ENCODE data around the gene AOC2. TPM values are rescaled to one million over a fixed set of nuclear protein-coding genes. Genes with fewer than 3 reads are reported as not detected.

AOC2 gene
- total and polyA plus RNA-seq, 2 of the 13 experiments (the other 11 are each of a cell fraction or from before 2014, with no cell fraction given): 1.2 to 3.3 TPM

GRCh38 chr17:42803074-42803883 is 41.1 kb upstream of the AOC2 start (continued):
- TF ChIP-seq AHDC1 (CRISPR knock-in tag; IDR thresholded peaks at IDR 0.05; ENCODE audit: borderline replicate concordance) (no peak), ERF (CRISPR knock-in tag; IDR thresholded peaks at IDR 0.05) (no peak), ZBTB37 (CRISPR knock-in tag; IDR thresholded peaks at IDR 0.05) (peak; percentile 92), XRCC5 (optimal IDR thresholded peaks at IDR 0.05; ENCODE audit: low read length) (peak; percentile 67), ZSCAN12 (CRISPR knock-in tag; IDR thresholded peaks at IDR 0.05) (no peak), ETV5 (CRISPR knock-in tag; IDR thresholded peaks at IDR 0.05; ENCODE audit: borderline replicate concordance) (peak; percentile 45; the same call in 1 of the 2 replicates), TRAFD1 (CRISPR knock-in tag; IDR thresholded peaks at IDR 0.05; ENCODE audit: borderline replicate concordance) (no peak), POLR2AphosphoS2 (IDR thresholded peaks at IDR 0.05; ENCODE audit: low read depth, low read length) (no peak), ZNF556 (CRISPR knock-in tag; IDR thresholded peaks at IDR 0.05; ENCODE audit: borderline replicate concordance) (no peak), ZBTB7B (CRISPR knock-in tag; IDR thresholded peaks at IDR 0.05) (peak; percentile 95), ZNF468 (CRISPR knock-in tag; IDR thresholded peaks at IDR 0.05) (no peak), ZNF121 (CRISPR knock-in tag; IDR thresholded peaks at IDR 0.05) (no peak), PHF21A (CRISPR knock-in tag; IDR thresholded peaks at IDR 0.05) (peak; percentile 72; the same call in 1 of the 2 replicates), FOSL1 (CRISPR knock-in tag; IDR thresholded peaks at IDR 0.05; ENCODE audit: borderline replicate concordance) (no peak)

Data from HepG2 (cell line).